Globus pallidus (tissue), 1 donor: ENCODE measurements around the gene AFAP1L2.

Experiments used
- DNase-seq: peaks from one replicate; pipeline ENCODE4 v3.0.0-alpha.2; 2015; ENCODE audit warnings: low spot score

AFAP1L2 gene, protein sequence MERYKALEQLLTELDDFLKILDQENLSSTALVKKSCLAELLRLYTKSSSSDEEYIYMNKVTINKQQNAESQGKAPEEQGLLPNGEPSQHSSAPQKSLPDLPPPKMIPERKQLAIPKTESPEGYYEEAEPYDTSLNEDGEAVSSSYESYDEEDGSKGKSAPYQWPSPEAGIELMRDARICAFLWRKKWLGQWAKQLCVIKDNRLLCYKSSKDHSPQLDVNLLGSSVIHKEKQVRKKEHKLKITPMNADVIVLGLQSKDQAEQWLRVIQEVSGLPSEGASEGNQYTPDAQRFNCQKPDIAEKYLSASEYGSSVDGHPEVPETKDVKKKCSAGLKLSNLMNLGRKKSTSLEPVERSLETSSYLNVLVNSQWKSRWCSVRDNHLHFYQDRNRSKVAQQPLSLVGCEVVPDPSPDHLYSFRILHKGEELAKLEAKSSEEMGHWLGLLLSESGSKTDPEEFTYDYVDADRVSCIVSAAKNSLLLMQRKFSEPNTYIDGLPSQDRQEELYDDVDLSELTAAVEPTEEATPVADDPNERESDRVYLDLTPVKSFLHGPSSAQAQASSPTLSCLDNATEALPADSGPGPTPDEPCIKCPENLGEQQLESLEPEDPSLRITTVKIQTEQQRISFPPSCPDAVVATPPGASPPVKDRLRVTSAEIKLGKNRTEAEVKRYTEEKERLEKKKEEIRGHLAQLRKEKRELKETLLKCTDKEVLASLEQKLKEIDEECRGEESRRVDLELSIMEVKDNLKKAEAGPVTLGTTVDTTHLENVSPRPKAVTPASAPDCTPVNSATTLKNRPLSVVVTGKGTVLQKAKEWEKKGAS

DNA sequence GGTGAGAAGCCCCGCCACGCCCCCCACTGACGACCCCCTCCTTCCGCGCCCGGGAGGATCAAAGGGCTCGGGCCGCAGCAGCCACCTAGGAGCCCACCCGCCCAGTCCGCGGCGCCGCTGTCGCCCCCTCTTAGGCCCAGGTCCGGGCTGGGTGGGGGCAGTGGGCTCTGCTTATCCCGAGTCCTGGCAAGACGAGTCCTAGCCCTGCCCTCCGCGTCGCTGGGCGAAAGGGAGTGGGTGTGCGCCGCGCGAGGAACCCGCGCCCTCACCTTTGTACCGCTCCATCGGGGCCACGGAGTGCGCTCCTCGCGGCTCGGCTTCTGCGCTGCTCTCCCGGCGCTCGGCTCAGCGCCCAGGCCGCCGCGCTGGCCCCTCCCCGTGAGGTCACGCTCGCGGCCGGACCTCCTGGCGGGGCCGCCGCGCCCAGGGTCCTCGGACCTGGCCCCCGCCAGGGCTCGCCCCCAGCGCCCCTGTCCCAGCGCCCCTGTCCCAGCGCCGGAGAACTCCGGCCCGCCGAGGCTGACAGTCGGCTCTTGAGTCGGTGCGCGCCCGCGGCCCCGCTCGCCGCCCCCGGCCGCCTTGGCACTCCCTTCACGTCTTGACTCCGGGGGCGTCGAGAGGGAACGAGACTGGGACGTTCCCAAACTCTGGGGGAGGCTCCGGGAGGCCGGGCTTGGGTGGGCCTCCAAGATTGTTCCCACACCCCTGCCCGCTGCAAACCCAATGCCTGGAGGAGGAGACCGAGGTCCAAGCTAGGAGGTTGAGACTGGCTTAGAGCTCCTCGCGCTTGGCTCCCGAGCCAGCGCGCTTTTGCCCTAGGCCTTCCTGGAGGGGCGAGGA lies at the start of gene AFAP1L2:
TSS of gene AFAP1L2 (minus strand) at position 332 of the 840 bp plus-strand sequence. CDS start at position 285, 47 bp downstream.
- no peak for DNase-seq

DNA sequence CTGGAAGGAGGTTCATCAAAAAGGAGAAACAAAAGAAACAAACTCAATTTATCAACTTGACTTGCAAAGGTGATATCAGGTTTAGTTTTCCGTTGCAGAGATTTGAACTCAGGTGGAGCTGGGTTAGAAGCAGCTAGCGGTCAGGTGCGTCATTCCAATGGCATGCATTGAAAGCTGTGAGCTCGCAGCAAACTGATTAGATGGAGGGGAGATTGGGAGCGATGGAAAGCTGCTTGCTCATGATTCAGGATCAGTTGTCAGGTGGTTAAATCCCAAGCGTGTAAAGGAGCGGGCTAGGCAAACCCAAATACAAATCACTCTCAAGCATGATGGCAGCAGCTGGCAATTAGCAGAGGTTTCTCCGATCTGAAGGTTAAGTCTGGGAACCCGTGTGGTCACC lies 49.3 kb upstream of the AFAP1L2 start:
- no peak for DNase-seq

DNA sequence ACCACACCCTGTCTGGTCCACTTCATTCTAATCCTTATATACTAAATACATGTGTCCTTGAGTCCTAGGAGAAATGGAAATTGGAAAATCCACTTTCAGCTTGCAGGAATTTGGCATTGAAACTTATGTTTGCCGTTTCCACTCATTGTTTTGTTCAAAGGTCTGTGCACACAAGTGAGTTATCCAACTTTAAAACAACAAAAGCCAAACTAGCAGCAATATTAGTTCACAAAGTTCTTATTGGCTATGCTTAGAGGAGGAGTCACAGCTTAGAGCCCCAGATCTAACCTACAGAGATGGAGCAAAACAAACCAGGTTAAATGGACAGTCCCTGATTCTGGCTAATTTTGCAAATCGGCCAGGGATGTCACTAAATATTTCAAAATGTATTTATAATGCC lies 44.6 kb upstream of the AFAP1L2 start:
- no peak for DNase-seq

DNA sequence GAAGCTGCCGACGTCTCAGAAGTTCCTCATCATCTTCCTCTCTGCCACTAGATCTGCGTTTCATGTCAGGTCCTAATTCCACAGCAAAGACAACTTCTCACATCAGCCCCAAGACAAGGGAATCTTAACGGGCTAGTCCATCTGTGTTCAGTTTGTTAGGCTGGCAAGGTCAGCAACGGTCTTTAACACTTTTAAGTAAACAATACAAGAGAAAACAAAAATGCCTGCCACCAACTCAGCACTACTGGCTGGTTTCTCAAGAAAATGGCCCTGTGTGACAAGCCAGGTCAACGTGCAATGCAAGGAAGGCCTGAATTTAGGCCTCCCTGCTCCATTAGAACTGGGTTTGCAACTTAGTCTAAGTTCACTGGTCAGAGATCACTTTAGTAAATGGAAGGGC lies 41.0 kb upstream of the AFAP1L2 start:
- DNase-seq = no peak

DNA sequence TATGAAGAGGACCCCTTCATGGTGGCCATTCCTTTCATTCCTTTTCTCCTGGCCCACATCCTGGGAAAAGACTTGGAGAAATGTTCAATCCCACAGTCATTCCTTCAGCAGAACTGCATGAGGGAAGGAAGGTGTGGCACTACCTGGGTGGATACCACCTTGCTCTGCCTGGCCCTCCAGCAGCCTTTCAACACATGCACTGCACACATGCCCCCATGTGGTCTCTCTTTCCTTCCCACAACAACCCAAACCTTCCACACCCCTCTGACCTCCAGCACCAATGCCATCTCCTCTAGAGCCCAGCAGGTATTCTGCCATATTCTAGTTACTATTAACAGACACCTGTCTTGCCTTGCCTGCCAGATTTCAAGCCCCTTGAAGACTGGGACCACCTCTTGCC lies 40.5 kb upstream of the AFAP1L2 start:
- no peak for DNase-seq

DNA sequence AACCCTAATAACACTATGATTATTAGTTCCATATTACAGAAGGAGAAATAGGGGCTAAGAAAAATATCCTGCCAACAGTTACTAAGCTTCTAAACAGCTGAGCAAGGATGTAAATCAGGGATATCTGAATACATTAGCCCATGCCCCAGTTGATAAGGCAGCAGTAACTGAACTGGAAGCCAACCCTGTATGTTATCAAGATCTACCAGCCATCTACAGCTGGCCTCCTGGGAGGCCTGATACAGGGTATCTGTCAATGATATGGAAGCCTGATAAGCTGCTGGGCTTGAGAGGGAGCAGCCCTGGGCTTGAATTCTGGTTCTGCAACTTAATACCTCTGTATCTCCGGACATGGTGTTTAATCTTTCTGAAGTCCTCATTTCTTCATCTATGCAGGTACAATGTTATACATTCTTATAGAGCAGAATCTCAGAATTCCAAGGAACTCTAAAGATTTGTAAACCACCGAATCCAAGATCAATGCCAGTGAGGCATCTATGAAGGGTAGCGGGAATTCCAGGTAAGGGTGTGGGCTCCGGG lies 37.9 kb upstream of the AFAP1L2 start:
- no peak for DNase-seq

DNA sequence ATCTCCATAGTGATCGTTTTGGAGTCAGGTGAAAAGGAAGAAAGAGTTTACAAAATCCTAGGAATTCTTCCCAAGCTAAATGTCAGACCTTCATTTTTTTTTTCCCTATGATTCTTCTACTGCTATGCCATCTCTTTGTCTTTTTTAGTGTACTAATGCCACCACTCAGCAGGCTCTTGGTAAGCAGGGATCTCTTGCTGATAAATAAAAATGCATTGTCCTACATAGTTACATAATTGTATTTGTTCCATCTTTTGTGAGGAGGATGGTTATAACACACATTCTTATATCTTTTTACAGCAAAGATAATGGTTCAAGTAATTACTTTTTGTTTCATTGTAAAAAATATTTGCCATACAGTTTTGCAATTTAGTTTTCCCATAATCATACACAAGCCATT lies 36.8 kb upstream of the AFAP1L2 start:
- DNase-seq = no peak

DNA sequence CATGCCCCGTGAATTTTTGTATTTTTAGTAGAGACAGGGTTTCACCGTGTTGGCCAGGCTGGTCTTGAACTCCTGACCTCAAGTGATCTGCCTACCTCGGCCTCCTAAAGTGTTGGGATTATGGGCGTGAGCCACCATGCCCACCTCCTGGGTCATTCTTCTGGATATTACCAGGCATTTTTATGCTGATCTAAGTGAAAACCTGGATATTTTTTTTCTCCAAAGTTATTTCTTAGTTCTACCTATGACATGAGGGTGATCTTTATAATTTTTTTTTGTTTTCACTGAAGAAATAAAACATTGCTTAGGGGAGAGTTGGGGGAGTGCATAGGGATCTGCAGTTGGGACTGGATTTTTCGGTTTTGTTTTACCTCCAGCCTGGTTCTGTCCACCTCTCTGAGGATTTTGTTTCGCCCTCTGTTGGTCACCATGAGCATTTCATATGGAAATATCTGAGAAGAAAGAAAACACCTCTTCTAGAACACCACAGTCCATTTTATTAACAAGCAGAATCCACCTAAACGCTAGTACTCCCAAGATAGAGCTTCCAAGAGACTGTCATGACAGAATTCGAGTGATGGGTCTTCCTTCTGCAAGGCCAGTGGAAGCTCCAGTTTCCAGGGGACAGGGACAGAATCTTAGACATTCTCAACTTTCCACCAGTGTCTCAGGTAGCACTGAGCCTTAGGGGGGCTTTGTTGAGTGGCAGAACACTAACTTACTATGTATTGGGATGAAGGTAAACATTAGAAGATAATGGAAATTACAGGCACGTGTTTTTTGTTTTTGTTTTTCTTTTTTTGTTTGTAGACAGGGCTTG lies 33.4 kb upstream of the AFAP1L2 start:
- DNase-seq = no peak

DNA sequence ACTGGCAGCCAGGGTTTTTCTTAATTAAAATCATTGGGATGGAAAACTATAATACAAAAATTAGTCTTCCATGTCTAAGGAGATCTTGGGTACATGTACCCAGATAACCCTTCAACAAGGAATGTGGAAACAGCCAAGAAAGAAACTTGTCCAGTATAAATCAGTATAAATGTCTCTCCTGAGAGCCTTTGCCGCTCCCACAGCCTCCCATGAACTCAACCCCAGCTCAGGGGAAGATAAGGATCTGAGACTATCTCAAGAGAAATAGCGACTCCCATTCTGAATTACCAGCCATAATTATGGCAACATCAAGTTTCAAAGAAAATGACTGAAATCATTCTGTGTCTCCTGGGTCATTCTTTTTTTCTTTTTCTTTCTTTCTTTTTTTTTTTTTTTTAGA lies 32.6 kb upstream of the AFAP1L2 start:
- no peak for DNase-seq

DNA sequence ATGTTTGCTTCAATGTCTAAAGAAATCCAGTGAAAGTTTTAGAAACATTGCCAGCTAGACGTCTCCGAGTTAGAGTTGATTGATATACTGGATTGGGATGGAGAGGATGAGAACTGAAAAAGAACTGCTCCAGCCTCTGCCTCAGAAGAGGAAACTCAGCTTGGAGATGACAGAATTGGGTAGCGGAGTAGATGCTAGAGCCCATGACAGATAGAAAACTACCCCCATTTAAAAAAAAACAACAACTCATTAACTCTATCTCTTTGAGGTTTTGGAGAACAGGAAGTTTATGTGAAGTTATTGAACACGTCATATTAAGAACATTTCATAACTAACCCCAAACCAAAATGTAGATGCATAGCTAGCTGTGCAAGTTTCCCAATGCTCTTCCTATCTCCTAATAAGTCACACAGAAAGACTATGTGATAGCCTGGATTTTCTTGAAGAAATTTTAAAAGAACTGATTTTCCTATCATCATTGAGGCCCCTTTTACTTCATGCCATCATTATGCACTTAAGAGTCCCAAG lies 28.3 kb upstream of the AFAP1L2 start:
- DNase-seq = no peak

DNA sequence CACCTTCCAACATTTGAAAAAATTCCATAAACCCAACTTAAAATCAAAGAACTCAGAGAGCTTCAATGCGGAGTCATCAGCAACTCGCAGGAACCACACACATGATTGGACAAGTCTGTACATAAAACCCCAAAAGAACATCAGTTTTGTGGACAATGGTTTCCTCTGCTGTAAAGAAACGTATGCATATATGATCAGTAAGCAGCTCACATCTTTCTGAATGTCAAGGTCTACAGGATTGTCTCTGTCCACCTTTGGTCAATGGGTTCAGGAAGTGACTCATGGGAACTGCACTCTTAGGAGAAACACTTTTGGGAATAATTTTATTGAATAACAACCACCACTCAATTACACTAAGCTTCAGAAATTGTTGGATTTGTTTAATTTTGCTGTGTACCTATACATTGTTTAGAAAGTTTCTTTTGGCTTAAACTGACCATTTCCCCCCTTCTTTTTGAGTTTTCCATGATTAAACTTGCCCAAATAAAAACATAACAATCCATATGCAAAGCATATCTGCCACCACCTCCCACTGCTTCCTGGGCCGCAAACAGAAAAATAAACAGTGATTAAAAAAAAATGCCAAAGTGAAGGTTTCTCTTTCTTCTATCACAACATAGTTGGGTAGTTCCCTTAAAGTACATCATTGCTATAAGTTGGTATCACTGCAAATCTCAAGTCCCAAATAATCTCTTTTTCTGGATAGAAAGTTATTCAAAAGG lies 27.3 kb upstream of the AFAP1L2 start:
- no peak for DNase-seq

DNA sequence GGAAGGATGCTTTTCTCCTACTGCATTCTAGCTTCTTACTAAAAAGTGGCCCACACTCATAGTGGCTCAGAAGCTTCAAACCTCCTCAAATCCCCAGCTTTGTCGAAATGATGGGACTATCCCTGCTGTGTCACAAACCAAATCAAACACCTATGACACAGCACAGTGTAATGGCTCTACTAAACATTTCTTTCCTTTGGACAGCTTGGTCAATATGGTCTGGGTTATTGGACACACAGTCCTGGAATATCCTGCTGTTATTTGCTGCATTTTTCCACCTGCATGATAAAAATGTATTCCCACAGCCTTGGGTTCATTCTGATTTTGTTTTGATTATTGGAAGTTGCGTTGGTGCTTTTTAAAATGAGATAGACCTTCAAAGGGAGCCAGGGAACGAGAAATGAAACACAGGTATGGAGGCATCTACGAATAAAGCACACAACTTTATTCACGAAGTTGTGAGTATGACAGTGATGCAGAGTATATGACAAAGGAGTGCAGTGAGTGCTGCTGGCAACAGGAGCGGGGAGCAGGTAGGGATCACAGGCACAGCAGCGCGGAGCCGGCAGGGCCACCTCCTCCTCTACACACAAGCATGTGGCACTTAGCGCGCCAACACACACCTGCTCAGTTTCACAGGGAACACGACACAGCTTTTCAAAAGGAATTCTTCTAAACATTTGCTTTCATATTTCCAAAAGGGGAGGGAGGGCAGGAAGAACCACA lies 26.5 kb upstream of the AFAP1L2 start:
- DNase-seq = no peak

DNA sequence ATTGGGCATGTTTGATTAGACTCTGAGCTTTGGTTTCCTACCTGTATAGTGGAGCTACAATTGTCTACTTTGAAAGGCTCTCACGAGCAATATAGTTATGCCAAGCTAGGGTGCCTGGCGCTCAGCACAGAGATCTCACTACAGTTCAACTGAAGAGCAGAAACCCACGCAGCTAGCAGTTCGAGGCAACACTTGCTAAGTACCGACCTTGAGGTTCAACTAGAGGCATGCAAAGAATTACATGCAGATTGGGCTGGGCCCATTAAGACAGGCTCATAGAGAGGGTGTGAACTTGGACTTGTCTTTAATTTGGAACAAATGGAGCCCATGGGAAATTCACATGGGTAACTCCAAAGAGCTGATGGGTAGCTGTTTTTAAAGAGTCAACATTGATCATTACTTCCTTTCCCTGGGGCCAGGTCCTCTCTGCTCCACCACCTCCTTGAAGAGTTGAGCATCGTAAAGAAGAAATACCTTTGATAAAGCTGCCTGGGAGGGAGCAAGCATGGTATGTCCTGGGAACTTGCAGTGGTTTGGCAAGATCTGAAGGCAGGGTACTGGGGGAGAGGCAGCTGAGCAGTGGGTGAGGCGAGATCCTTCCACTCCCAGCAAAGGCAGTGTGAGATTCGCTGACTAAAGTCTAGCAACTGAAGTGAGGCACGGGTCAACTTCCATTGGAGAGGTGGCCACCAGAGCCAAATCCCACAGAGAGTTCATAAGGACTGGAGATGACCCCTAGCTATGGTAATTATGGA lies 25.5 kb upstream of the AFAP1L2 start:
- DNase-seq = no peak

DNA sequence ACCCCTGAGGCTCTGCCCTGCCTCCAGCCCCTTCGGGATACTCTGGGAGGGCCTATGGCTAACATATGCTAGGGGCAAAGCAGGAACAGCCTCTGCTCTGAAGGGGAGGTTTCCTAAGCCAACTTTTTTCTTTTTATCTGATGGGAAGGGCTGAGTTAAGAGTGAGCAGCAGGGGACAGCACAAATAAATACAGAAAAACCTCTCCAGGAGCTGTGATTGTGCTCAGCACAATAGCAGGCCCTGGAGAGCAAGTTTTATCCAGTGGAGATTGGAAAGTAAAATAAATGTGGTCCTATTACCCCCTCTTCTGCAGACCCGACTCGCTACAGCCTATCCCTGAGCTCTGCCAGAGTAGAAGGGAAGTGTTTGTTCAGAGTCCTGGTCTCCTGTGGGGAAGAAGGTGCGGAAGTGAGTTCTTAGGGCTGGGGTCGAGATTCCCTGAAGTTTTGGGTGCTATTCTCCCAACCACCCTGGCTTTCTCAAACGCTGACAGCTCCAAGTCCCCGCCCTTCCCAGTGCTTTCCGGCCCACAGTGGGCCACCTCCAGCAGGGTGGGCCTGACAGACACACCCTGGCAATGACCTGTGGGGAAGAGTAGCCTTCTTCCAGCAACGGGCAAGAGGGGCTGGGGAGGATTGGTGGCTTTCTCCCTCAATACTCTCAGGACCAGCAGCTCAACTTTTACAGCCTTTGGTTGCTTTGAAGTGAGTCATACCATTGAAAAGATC lies 23.0 kb upstream of the AFAP1L2 start:
- DNase-seq = no peak

DNA sequence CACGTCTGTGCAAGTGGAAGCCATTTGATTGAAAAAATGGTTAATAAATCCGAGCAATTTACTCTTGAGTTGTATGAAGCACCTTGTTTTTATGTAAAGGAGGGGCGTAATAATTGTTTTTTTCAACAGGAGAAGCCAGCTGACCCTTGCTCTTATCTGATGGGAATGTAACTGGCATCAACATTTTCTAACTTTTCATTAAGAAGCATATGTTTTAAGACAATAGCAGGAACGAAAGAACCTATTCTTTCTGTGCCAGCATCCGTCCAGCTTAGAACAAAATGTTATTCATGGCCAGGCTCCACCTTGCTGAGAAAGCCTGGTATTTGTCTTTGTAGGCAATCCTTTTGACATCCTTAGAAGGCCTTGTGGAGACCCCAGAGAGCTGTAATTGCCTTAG lies 22.2 kb upstream of the AFAP1L2 start:
- DNase-seq = no peak

DNA sequence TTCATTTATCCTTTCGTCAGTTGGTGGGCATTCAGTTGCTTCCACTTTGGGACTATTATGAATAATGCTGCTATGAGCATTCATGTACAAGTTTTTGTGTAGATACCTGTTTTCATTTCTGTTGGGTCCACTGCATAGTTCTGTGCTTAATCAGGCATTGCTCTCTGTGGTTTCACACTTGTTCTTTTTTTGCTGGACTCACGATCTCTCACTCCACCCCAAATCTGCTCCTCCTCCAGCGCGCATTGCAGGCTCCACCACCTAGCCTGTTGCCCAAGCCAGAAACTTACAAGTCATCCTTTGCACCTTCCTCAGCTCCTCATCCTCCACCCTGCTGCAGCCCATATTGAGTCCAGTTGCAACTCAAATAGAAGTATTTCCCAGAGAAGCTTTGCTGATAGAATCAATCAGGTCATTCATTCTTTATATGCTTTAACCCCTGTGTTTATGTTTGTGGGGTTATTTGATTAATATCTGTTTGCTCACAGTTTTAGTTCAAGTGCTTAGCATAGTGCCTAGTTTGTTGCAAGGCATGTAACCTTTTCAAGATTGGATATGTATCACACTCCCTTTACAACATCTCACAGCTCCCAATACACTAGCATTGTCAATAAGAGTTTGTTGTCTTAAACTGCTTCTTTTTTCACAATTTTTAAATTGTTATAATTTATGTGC lies 16.6 kb upstream of the AFAP1L2 start:
- no peak for DNase-seq

DNA sequence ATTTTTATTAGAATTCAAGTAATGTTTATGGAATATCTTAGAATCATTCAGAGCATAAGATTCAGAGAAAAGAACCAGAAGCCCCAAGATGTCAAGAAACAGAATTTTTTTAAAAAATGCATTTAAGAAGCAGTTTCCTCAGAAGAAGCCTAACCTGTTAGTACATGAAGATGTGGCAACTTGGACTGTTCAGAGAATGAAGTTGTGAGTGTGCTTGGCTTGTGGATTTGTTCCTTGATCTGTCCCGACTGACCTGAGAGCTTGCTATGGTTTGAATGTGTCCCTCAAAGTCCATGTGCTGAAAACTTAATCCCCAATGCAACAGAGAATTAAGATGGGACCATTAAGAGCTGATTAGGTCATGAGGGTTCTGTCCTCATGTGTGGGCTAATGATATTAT lies 13.8 kb upstream of the AFAP1L2 start:
- no peak for DNase-seq
